C4-2B (cell line): ENCODE data around the gene METTL22.
A peak's percentile ranks its signal among the peaks of the same experiment; 100 is the strongest.

Experiments used
- H3K27ac ChIP-seq: fragments of 450-650 bp; 2 replicates; pipeline ENCODE4 v1.5.1; 2017
- ZFX ChIP-seq: fragments of 450-650 bp; IDR thresholded peaks from 2 replicates; pipeline ENCODE4 v1.6.1; 2017
- TF ChIP-seq, protein P1 (sequence below): fragments of 450-650 bp; conservative IDR thresholded peaks from 2 replicates; pipeline ENCODE4 v1.5.1; 2017; ENCODE audit warnings: mild to moderate bottlenecking

Gene METTL22

DNA sequence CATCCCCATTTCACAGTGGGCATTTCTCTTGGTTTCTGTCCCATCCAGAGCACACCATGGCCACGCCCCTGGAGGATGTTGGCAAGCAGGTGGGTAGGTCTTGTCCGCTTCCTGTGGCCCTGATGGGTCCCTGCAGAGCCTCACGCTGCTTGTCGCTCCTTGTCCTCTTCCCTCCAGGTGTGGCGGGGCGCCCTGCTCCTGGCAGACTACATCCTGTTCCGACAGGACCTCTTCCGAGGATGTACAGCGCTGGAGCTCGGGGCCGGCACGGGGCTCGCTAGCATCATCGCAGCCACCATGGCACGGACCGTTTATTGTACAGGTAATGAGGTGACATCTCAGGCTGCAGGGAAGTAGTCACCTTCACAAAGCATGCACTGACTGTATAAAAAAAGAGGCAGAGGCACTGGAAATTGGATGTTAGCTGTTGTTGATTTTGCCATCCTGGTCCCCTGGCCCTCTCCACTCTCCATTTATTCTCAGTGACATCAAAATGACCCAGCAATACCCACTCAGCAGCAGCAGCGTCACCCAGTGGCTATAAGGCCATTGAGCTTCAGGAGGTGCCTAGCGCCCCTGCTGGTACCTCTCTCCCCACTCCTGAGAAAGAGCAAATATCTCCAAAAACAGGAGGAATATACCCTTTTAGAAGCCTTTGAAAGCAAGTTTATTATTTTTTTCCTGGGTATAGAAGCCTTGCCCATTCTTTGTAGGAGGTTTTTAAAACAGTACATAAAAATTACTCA is 13.7 kb downstream of the METTL22 start:
- H3K27ac ChIP-seq = no peak overlapping the region

DNA sequence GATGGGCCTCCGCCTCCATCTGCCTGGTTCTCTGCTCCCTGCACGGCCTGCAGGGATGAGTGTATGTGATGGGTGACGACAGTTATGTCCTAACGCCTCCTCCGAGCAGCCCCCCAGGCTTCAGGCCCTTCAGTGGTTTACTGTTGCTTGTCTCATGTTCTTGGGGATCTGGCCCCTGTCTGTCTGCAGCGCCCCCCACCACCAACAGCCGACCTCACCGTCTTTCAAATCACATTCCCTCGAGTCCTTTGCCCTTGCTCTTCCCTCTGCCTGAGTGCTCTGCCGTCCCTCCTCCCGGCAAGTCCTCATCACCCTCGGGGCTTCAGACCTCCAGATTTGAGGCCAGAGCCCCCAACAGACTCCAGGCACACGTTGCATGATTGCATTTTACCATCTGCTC is 18.2 kb downstream of the METTL22 start:
- H3K27ac ChIP-seq = no peak overlapping the region
- no peak for TF ChIP-seq ZFX
- TF ChIP-seq, protein P1, sequence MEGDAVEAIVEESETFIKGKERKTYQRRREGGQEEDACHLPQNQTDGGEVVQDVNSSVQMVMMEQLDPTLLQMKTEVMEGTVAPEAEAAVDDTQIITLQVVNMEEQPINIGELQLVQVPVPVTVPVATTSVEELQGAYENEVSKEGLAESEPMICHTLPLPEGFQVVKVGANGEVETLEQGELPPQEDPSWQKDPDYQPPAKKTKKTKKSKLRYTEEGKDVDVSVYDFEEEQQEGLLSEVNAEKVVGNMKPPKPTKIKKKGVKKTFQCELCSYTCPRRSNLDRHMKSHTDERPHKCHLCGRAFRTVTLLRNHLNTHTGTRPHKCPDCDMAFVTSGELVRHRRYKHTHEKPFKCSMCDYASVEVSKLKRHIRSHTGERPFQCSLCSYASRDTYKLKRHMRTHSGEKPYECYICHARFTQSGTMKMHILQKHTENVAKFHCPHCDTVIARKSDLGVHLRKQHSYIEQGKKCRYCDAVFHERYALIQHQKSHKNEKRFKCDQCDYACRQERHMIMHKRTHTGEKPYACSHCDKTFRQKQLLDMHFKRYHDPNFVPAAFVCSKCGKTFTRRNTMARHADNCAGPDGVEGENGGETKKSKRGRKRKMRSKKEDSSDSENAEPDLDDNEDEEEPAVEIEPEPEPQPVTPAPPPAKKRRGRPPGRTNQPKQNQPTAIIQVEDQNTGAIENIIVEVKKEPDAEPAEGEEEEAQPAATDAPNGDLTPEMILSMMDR = no peak

More for the DNA sequence above, 13.7 kb downstream of the METTL22 start:
- TF ChIP-seq, protein P1 = peak; percentile 40
- no peak for TF ChIP-seq ZFX

DNA sequence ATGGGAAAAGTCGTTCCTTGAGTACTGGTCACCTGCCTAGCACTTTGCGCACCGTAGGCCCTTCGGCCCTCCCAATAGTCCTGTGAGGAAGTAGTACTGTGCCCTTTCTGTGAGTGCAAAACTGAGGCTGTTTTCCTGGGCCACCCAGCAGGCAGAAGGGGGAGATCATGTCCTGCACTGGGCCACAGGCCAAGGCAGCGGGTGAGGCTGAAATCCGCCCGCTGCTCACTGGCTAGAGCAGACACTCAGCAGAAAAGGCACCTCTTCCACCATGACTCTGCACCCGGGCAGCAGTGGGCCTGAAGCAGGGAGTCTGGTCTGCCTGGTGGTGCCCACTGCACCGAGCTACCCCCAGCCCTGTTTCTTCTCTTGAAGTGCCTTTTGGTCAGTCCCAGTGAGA is 20.2 kb downstream of the METTL22 start:
- no peak for TF ChIP-seq ZFX
- TF ChIP-seq, protein P1 = no peak
- no peak overlapping the region for H3K27ac ChIP-seq

DNA sequence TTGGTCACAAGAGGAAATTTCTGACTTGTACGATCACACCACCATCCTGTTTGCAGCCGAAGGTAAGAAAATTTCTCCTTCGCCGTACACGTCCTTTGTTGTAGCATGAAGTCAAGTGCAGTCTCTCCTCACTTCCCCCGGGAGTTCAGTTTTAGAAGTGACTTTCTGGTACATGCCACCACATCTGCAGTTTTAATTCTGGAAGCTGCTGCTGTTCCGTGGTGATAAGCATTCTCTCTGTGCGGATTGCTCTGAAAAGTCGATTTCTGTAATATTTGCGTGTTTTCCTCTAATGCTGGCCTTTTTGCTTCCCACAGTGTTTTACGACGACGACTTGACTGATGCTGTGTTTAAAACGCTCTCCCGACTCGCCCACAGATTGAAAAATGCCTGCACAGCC is 20.6 kb downstream of the METTL22 start:
- TF ChIP-seq, protein P1 = no peak
- TF ChIP-seq ZFX = no peak
- H3K27ac ChIP-seq = no peak overlapping the region

DNA sequence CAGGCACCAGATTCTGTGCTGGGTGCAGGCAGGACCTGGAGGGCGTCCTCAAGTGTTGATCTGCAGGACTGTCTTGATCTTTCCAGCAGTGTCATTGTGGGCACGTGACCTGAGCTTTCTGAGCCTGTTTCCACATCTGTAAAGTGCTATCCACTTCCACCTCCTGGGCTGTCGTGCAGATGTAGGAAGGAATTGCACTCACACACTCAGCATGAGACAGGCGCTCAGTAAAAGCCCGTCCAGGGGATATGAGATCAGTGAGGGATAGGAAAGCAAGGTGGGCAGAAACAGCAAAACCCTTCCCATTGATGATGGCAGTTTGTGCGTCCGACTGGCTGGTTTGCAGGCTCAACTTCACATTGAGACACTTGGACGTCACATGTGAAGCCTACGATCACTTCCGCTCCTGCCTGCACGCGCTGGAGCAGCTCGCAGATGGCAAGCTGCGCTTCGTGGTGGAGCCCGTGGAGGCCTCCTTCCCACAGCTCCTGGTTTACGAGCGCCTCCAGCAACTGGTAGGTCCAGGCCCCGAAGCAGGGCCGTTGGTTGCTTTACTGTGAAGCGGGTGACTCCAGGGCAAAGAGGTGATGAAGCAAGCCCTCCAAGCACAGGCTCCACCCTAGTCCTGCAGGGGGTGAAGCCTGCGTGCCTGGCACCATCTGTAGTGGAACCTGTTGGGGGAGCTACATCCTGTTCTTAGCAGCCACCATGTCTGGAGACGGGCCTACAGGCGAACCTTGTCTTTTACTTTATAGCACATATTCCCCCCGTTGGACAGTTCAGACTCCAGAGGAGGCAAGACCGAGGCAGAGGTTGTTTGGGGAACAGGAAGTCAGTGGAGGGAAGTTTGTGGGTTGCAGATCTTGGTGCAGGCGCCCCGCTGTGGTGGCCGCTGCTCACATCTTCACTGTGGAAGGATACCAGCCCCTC is 23.0 kb downstream of the METTL22 start:
- no peak overlapping the region for H3K27ac ChIP-seq
- TF ChIP-seq, protein P1 = no peak
- no peak for TF ChIP-seq ZFX

DNA sequence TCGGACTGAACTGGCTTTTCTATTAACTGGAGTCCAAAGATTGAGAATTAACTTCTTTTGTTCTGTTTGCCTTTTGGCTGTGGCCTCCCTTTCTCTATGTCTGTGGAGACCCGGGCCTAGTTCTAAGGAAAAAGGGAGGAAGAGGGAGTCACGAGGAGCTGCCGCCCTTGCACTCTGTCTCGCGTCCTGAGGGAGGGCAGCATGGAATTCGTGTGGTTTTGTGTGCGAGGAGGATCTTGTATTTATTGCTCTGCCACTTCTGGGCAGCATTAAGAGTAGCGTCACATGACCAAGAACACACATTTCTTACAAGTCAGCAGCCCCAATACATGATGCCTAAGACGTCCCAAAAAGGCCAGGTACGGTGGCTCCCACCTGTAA is 23.6 kb downstream of the METTL22 start:
- TF ChIP-seq, protein P1 = no peak
- TF ChIP-seq ZFX = no peak

DNA sequence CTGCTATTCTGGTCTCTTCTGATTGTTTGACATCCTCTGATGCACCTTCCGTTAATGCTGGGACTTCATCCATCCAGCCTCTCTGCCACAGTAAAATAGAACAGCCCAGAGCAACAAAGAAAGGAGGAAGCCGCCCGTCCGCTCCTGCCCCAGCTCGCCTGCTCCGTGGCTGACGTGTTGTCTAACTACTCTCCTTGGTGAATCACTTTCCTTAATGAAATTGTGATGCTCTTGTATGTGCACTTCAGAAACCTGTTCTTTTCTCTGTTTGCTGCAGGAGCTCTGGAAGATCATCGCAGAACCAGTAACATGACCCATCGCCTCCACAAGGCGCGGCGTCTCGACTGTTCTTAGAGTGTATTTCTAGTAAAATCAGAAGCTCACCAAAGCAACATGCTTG is 24.3 kb downstream of the METTL22 start:
- H3K27ac ChIP-seq = no peak overlapping the region
- TF ChIP-seq, protein P1 = no peak
- TF ChIP-seq ZFX = no peak

More for the DNA sequence above, 23.6 kb downstream of the METTL22 start:
- H3K27ac ChIP-seq = no peak overlapping the region
